Activated gamma-delta T cell (primary cell): Measurements from ENCODE around the gene EXTL2.
"Not testable (repeated sequence)": the region's sequence is repeated elsewhere in the genome, so short reads cannot be mapped to it uniquely, and the experiment has no call there.

ENCODE experiments used
- DNase-seq: peaks from one replicate; lab custom pipeline; 2025; lab: John Stamatoyannopoulos, UW

Gene EXTL2

DNA sequence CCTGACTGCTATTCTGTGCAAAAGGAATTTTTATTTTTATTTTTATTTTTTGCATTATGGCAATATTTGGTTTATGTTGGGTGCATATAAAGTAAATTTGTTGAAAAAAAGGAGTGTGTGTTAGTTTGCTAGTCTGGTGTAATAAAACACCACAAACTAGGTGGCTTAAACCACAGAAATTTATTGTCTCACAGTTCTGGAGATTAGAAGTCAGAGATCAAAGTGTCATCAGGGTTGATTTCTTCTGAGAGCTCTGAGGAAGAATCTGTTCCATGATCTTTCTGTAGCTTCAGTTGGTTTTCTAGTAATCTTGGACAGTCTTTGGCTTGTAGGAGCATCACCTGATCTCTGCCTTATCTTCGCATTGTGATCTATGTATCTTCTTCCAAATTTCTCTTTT, 7.7 kb upstream of the EXTL2 start:
- DNase-seq: no peak

DNA sequence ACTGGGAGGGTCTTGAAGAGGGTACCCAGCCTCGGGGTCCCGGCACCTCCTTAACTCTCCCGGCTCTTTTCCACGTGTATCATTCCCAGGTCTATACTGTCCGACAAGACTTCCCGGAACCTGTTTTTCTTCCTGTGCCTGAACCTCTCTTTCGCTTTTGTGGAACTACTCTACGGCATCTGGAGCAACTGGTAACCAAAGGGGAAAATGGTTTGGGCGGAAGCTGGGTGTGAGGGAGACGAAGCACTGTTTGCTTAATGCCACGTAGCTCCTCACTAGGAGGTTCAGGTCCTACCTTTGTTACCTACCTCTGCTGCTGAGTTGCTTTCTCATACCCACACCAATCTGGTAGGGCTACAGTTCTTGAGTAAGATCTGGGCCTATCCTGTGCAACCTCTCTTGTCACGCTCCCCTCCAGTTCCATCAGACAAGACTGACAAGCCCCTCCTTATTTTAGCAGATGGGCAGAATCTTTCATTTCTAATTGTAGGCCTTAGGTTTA, 1.9 kb upstream of the EXTL2 start:
- DNase-seq: no peak

DNA sequence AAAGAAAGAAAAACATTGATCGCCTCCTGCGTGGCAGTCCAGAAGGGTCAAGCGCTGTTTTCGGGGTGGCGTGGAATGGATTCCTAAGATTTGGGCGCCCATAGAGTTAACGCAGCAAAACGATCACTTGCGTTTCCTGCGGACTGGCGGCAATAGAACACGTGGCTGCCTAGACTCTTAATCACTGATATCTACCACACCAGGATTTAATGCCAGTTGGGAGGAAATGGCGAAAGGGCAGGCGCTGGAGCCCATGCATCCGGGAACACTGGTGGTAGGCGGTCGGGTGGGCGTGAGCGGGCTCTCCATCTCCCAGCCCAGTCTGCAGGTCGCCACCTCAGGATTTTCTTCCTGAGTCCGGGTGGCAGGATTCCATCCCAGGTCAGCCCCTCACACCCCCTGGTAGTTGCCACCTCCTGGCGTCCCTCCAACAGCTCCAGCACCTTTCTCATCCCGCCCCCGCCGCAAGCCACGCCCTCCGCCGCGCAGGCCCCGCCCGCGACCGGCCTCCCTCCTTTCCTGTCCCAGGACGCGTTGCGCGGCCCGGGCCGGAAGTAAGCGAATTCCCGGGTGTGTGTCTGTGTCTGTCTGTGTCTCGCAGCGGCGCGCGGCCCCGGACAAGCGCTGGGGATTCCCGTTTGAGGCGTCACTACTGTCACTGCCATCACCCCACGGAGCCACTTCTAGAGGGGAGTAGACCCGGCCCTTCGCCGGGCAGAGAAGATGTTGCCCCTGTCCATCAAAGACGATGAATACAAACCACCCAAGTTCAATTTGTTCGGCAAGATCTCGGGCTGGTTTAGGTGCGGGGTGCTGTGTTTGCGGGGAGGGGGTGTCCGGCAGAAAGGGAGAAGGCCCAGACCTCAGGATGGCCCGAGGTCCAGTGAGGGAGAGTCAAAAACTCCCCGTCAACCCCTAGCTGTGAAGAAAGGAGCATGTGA, 1.2 kb upstream of the EXTL2 start, which contains the start of gene SLC30A7:
Gene SLC30A7, plus strand, starts transcription at position 551 of the 941 bp plus-strand sequence. Its CDS starts 173 bp downstream, at position 724.
- peak; percentile 97 for DNase-seq

DNA sequence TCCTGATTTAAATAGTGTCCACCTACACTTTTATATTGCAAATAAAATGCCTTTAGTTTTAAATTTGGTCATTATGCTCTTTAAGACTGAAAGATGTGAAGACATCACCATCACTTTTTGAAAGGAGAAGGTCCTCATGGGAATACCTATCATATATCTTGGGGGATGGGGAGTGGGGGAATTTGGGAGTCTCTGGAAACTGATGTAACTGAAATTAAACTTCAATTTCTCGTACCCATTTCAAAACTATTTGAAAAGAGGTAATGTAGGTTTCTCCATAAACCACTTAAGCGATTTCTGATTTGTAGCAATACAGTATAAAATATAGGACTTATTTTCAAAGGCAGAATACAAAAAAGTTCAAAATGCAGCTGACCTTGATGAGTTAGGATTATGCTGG, 924 bp downstream of the EXTL2 start:
- DNase-seq: no peak

DNA sequence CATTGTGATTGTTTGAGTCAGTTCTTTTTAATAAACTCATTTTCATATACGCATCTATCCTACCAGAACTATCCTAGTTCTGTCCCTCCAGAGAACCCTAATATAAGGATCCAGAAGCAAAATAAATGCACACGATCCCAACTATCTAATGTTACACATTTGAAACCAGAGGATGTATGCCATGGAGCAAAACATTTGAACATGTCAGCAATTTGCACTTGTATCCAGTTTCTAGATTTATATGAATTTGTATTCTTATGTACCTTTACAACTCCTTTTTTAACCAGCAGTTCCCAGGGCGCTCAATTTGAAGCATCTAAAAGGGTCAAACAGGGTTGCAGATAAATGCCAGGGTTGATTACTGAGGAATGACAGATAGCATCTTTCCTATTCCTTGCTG, 2.1 kb downstream of the EXTL2 start:
- no peak for DNase-seq

DNA sequence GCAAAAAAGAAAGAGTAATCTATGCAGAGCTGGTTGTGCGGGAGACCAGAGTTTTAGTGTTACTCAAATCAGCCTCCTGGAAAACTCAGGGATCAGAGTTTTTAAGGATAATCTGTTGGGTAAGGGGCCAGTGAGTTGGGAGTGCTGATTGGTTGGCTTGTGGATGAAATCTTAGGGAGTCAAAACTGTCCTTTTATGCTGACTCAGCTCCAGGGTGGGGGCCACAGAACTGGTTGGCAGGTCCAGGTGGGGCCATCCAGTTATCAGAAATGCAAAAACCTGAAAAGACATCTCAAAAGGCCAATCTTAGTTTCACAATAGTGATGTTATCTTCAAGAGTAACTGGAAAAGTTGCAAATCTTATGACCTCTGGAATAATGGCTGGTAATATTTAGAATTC, 3.3 kb downstream of the EXTL2 start:
- DNase-seq: no peak

DNA sequence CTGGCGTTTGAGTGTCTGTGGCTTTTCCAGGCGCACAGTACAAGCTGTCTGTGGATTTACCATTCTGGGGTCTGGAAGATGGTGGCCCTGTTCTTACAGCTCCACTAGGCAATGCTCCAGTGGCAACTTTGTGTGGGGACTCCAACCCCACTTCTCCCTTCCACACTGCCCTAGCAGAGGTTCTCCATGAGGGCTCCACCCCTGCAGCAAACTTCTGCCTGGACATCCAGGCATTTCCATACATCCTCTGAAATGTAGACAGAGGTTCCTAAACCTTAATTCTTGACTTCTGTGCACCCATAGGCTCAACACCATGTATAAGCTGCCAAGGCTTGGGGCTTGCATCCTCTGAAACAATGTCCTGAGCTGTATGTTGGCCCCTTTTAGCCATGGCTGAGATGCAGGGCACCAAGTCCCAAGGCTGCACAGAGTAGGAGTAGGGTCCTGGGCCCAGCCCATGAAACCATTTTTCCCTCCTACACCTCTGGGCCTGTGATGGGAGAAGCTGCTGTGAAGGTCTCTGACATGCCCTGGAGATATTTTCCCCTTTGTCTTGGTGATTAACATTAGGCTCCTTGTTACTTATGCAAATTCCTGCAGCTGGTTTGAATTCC, 4.7 kb downstream of the EXTL2 start:
- not testable (repeated sequence) for DNase-seq

DNA sequence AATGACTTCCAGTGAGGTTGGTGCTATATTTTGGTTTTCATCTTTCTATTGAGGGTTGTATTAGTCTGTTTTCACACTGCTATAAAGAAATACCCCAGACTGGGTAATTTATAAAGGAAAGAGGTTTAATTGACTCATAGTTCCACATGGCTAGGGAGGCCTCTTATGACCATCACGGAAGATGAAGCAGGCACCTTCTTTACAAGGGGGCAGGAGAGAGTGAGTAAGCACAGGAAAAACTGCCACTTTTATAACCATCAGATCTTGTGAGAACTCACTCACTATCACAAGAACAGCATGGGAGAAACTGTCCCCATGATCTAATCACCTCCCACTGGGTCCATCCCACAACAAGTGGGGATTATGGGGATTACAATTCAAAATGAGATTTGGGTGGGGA, 5.6 kb downstream of the EXTL2 start:
- DNase-seq: not testable (repeated sequence)

DNA sequence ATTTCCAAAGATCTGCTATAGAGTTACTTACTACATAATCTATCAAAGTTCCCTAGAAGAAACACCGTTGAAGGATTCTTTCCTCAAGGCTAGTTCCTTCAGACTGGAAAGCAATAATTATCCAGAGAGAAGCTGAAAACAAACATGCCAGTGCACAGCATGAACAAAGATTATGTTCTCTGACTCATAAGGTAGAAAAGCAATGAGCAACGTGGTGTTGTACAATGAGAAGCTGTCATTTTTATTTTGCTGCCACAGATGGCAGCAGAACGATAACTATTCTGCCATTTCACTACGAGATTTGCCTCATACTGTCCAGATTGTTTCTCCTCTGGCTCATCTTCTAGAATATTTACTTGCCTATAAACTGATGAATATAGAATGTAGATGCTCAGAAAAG, 10.7 kb downstream of the EXTL2 start:
- no peak for DNase-seq

DNA sequence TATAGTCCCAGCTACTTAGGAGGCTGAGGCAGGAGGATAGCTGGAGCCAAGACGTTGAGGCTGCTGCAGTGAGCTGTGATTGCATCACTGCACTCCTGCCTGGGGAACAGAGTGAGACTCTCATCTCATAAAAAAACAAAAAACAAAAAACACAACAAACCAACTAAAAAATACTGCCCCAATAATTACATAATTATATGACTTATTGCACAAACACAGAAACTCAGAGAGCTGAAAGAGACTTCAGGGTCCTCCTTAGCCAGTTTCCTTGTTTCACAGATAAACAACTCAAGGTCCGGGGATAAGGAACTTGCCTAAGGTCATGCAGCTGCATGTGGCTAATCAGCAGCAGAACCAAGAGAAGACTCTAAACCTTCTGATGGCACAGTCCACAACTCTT, 11.9 kb downstream of the EXTL2 start:
- no peak for DNase-seq

DNA sequence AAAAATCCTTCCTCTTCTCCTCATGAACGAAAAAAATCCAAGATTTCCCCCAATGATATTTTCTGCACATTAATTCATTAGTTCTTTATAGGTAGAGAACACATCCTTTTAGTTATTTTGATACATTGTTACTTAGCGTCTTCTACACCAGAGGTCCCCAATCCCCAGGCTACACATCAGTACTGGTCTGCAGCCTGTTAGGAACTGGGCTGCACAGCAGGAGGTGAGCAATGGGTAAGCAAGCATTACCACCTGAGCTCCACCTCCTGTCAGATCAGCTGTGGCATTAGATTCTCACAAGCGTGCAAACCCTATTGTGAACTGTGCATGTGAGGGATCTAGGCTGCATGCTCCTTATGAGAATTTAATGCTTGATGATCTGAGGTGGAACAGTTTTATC, 13.0 kb downstream of the EXTL2 start:
- DNase-seq: no peak

DNA sequence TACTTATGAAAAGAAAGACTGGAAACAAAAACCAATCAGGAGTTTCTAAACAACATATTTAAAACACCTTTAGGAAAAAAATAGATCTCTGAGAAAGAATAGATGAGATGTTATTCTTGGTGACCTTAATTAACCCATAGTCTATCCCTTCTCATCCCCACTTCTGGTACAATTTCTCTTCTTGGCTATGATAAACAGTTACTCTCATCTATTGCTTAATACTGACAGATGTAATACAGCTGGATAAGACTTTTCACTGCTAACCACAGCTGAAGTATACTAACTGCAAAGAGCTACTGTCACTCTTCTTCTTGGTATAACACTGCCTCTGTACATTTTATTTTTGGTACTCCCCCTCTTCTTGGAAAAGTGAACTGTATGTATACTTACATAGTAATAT, 15.2 kb downstream of the EXTL2 start:
- no peak for DNase-seq

DNA sequence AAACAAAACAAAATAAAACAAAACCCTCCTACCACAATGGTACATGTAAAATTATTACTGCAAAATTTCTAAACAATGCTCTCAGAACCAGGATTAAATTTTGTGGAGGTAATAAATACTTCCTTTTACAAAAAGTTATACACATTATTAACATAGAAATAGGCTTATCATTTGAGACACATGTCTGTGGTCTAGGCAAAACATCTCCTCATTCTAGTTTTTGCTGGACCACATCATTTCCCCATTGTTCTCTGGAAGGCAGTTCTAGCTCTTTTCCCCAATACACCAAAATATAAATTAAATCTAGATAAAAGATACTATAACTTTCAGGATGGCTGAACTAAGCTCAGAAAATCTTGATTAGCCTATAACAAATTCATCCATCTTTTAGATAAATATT, 18.4 kb downstream of the EXTL2 start:
- DNase-seq: no peak

DNA sequence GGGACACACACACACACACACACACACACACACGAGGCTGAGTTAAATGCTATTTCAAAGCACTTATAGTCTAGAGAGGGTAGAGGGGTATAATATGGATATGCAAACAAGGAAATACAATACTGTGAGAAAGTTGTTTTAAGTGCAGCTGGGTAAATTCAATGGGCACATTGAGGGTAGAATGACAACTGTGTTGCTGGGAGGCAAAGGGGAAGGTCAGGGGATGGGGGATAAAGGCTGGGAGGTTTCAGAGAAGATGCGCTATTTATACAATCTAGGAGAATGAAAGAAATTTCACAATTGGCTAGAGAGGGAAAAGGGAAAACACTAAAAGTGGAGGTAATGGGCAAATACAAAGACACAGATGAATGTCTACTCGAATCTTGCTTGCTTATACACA, 19.4 kb downstream of the EXTL2 start:
- DNase-seq: no peak

DNA sequence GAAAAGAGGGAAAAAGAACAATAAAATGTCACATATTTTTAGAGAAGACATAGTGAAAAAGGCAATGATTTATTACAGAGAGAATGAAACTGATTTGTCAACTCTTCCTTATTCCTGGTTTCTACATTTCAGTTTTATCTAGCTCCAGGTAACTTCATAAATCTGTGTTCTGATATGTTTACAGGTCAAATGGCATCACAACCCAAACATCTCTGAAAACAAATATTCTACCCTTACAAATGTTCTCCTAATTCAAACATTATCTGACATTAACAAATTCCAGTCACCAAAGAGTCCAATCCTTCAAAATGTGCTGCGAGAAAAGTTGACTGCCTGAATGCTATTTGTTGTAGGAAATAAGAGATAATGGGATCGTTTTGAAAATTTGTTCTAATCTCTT, 20.2 kb downstream of the EXTL2 start:
- no peak for DNase-seq

DNA sequence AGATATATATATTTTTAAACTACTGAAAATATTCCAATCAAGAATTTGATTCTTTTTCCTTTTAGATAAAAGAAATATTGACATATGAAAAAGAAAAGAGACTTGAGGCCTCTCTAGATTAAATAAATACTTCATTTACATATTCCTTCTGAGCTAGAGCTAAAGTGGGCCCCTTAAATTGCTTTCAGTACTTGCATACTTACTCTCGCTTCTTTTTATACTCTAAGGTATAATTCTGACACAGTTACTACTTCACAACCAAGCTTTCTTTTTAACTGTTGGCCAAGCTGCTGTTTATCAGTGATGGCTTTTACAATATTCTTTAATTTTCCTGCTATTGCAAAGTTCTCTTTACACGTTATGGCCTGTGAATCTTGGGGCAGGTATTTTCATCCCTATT, 24.6 kb downstream of the EXTL2 start:
- no peak for DNase-seq

DNA sequence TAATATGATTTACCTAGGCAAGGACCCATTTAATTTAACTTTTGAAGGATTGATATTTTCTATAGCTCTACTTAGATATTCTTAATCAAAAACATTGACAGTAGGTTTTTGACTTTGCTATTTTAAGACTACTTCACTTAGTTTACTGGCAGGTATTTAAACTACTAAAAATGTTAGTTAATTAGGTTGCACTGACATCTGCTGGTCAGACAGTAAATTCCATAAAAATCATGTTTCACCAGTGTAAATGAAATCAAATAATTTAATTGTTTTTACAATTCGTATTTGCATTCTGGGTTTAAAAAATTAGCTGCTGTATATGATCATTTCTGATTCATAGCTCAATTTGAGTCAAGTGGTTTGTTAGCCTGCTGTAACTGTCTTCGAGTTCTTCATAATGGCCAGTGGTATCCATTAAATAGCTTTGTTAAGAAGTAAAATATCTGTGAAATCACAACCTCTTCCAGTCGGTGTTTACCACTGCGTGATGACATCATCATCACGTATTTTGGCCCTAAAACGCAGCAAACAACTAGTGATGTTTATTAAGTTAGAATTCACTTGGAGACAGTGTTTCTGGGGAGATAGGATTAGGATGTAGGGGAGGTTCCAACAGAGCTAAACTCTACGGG, 26.2 kb downstream of the EXTL2 start:
- DNase-seq: no peak

DNA sequence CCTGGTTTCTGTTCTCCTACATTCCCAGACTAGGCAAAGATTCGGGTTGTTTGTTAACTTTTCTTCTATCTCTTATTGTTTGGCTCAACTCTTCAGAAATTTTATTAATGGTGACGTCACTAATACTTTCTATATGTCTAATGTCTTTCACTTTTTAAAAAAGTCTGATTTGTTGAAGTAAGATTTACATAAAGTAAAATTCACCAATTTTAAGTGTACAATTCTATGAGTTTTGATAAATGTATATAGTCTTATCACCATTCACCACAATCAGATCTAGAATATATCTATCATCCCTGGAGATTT, 27.8 kb downstream of the EXTL2 start:
- no peak for DNase-seq

DNA sequence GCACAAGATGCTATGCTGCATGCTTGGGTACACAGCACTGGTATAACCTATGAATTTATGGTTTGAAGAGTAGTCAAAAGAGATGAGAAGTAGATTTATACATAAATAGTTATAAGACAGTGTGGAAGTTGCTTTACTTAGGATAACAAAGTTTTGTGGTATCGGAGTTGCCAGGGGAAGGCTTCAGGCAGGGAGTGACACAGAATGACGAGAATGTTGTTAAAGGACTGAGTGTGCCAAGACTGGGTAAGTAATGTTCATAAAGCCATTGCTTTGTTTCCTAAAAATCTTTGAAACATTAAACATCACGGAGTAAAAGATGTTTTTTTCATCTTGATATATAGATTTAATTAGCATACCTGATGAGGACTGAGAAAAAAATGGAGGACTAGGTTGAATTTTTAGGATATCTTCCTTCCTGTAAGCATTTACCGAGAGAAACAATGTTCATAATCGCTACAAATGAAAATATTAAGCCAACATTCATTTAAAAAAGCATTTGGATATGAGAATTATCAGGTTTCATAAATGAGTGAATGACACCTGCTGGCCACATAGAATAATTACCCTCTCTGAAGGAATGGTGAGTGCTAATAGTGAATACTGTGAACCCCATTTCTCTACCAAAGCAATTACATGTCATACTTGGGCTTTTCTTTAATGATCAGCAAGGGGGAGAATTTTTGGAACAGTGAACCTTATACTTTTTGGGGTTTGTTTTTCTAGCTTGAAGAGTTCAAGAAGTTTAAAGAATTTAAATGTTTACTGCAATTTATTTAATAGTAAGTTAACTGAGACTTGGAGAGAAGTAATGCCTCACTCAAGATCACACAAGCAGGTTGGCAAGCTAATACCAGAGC, 28.4 kb downstream of the EXTL2 start:
- no peak for DNase-seq

DNA sequence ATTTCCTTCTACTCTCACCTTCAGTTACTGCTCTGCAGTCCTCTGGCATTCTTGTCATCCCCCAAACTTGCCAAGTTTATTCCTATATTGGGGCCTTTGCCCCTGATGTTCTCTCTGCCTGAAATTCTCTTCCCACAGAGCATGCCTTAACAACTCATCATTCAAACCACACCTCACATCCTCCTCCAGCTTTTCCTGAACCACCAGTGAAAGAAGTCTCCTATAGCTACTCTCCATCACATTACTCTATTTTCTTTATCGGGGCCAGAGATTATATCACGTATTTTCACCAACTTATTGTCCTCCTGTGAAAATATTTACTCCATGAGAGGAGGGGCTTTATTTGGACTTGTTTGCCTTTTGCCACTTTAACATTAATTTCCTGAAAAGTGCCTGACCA, 32.1 kb downstream of the EXTL2 start:
- DNase-seq: no peak

DNA sequence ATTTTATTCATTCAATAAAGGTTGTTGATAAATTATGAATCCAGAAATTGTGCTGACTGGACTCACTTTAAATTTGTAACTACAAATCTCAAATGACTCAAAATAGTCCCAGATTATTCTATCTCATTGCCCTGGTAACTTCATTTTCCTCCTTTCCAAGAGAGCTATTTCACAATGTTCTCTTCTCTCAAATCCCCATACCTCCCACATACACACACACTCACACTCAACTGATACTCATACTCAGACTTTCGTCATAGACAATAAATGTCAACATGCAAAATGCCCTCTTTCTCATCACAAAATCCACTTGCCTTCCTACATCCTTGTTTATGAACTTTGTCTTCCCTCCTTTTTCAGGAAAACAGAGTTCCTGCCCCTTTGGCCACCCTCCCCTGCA, 33.3 kb downstream of the EXTL2 start:
- DNase-seq: no peak

DNA sequence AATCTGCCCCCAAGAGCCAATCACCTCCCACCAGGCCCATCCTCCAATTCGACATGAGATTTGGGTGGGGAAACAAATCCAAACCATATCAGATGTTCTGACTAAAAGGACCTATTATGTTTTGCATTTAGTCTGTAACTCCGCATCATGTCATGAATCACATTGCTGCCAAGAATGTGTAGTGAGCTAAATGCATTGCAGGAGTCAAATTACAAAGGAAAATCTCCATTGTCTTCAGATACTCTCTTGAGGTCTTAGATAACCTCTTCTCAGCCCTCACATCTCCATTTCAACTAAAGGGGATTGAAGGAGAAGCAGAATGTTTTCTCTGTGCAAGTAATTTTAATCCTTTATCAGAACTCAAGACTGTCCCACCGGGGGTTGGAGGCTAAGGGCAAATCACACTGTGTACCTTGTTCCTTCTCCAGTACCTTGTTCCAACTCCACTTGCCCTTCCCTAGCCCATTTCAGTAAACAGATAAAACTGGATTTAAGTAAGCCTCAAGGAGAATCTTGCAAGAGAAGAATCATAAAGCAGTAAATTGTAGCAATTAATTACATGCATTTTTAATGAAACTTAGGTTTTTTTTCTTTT, 34.1 kb downstream of the EXTL2 start:
- DNase-seq: no peak
